Ishikawa (cell line): ENCODE results near the gene PAM.

Experiments used
- TAF1 ChIP-seq: IDR thresholded peaks from 2 replicates; pipeline ENCODE4 v1.6.1; 2012; ENCODE audit warnings: low read depth, mild to moderate bottlenecking
- YY1 ChIP-seq: IDR thresholded peaks from 2 replicates; pipeline ENCODE4 v1.6.1; 2012; ENCODE audit warnings: low read depth

DNA sequence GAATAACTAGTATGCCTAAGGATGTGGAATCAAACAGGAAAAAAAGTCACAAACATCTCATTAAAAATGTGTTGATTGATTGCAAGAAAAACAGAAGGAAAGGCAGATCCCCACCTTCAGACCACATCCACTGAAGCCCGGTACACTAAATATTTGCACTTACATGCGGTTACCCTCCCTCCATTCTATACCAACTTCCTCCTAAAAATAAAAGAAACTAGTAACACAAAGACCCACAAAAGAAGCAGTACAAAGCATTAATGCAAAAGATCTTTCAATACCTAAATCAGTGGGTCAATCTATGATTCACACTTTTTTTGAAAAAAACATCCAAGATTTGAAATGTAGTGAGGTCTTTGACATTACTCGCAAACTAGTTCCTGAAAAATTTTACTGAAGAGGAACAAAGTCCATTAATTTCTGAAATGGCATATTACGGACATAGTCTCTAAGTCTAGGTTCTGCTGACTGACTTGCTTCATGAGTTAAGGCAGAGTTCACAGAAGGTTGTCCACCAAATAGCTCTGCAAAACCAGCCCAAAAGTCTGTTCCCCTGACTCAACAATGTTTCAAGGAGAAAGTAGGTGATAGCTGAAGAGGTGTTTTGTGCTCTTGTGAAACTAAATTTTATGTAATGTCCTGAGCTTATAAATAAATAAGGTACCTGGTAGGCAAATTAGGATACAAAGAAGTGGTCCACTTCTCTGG is 100.7 kb downstream of the PAM start:
- TF ChIP-seq TAF1: no peak
- TF ChIP-seq YY1: no peak
